Suprapubic skin (tissue), 4 donors: ENCODE measurements around the gene SLC9C2.

Experiments used
- EP300 ChIP-seq: sonication (generic); formaldehyde crosslinking; IDR thresholded peaks from one replicate; pipeline ENCODE4 v1.6.1; 2017; ENCODE audit warnings: antibody characterized with exemption
- POLR2A ChIP-seq, 2 donors: fragments of 450-650 bp; IDR thresholded peaks; one replicate each; pipeline ENCODE4 v1.6.1; 2017; ENCODE audit warnings: antibody characterized with exemption in 2 of 2, mild to moderate bottlenecking in 2 of 2, moderate library complexity in 2 of 2
- POLR2AphosphoS5 ChIP-seq, 3 donors: sonication (generic); formaldehyde crosslinking; IDR thresholded peaks; one replicate each; pipeline ENCODE4 v1.6.1; 2017; ENCODE audit warnings: antibody characterized with exemption in 3 of 3
- TF ChIP-seq, protein P1 (sequence below), 2 donors: fragments of 200-600 bp in 1 of 2; fragments of 450-650 bp in 1 of 2; sonication (generic) in 1 of 2; IDR thresholded peaks; one replicate each; pipeline ENCODE4 v1.5.1; 2016 to 2019; ENCODE audit warnings: antibody characterized with exemption in 2 of 2, mild to moderate bottlenecking in 1 of 2, moderate library complexity in 1 of 2

DNA sequence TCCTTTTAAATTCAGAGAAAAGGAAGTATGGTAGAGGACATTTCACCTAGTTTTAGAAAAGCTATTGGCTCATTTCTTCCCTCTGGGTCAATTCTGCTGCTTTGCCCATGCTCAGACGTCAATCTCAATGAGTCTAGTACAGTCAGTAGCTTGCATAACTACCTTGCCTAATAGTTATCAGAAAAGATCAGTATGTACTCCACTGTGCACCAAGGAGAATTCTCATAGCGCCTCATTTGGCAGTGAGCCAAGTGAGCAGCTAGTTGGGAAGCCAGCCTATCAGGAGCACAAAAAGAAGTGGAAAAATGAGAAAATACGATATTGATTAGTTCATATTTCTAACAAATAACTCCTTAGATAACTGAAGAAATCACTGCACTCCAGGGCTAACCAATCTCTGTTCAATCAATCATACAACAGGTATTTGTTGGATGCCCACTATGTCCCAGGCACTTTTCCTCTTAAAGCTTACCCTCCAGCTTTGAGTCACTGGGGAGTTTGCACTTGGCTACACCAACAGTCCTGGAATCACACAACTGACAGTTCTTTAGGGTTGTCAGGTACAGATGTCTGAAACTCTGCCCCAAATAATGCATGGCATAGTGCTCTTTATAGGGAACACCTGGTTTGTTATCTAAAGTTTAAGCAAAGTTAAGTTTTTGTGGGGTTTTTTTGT is 75.6 kb downstream of the SLC9C2 start:
- TF ChIP-seq POLR2A (IDR thresholded peaks at IDR 0.05) = no peak
- TF ChIP-seq, protein P1, sequence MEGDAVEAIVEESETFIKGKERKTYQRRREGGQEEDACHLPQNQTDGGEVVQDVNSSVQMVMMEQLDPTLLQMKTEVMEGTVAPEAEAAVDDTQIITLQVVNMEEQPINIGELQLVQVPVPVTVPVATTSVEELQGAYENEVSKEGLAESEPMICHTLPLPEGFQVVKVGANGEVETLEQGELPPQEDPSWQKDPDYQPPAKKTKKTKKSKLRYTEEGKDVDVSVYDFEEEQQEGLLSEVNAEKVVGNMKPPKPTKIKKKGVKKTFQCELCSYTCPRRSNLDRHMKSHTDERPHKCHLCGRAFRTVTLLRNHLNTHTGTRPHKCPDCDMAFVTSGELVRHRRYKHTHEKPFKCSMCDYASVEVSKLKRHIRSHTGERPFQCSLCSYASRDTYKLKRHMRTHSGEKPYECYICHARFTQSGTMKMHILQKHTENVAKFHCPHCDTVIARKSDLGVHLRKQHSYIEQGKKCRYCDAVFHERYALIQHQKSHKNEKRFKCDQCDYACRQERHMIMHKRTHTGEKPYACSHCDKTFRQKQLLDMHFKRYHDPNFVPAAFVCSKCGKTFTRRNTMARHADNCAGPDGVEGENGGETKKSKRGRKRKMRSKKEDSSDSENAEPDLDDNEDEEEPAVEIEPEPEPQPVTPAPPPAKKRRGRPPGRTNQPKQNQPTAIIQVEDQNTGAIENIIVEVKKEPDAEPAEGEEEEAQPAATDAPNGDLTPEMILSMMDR (IDR thresholded peaks at IDR 0.05) = no peak
- no peak for TF ChIP-seq POLR2AphosphoS5 (IDR thresholded peaks at IDR 0.05)
- no peak for TF ChIP-seq EP300
